GM12878 (cell line): ENCODE data around the gene FOXG1. TPM values are rescaled to one million over a fixed set of nuclear protein-coding genes. Genes with fewer than 3 reads are reported as not detected.

Experiments used
- ATAC-seq: fragments of 200-7000 bp; cut with Tn5 transposase; 3 replicates; pipeline ENCODE4 v1.9.1; 2020; ENCODE audit warnings: mild to moderate bottlenecking, moderate library complexity
- BruUV-seq: library from RNA; stranded (reverse); fragments of 400-500 nt; replicated peaks from 2 replicates; lab custom pipeline; 2021; lab: Mats Ljungman, UMichigan
- CTCF ChIA-PET: fragments of 300-600 bp; sonication (Branson Sonifier 250); formaldehyde crosslinking; extraction: SDS; loops from one replicate; lab custom pipeline; 2021; ENCODE audit warnings: inconsistent platforms; lab: Yijun Ruan, JAX
- POLR2A ChIA-PET: fragments of 350-600 bp; formaldehyde crosslinking; extraction: SDS; loops from one replicate; lab custom pipeline; 2021; ENCODE audit warnings: inconsistent platforms; lab: Charles Lee
- RAD21 ChIA-PET: fragments of 300-600 bp; sonication (Branson Sonifier 250); formaldehyde crosslinking; loops from one replicate; lab custom pipeline; 2023; ENCODE audit warnings: antibody characterized with exemption; ENCODE audit not compliant: unreplicated experiment; lab: Charles Lee
- SMC1A ChIA-PET: fragments of 300-600 bp; sonication (Branson Sonifier 250); formaldehyde crosslinking; loops from one replicate; lab custom pipeline; 2023; ENCODE audit not compliant: unreplicated experiment, uncharacterized antibody; lab: Charles Lee
- DNase-seq: peaks from one replicate; pipeline ENCODE4 v3.0.0-alpha.2; 2011; ENCODE audit warnings: low read depth, low spot score
- FAIRE-seq: peaks from 3 replicates; lab custom pipeline; 2011; peaks lifted over from hg19 to GRCh38; lab: Jason Lieb, UNC
- H2AFZ ChIP-seq: 2 replicates; pipeline ENCODE4 v1.6.0; 2011; ENCODE audit warnings: low read depth, low read length, control low read depth; ENCODE audit not compliant: control insufficient read depth
- H3K27ac ChIP-seq: 2 replicates; pipeline ENCODE4 v1.5.1; 2011; ENCODE audit warnings: control low read depth; ENCODE audit not compliant: control insufficient read depth, insufficient read depth
- H3K27me3 ChIP-seq, 2 experiments: replicated peaks in 1 of 2; 2 replicates each; pipeline versions ENCODE4 v1.6.0 to v1.6.1; 2011; ENCODE audit warnings: low read length in 1 of 2; ENCODE audit not compliant: control insufficient read depth in 2 of 2, insufficient read depth in 2 of 2
- H3K36me3 ChIP-seq, 2 experiments: 2 replicates each; pipeline ENCODE4 v1.5.1; 2011; ENCODE audit warnings: low read length in 1 of 2; ENCODE audit not compliant: control insufficient read depth in 2 of 2, insufficient read depth in 2 of 2
- H3K4me1 ChIP-seq: 2 replicates; pipeline ENCODE4 v1.6.1; 2011; ENCODE audit warnings: mild to moderate bottlenecking, low read length, moderate library complexity, mixed read lengths; ENCODE audit not compliant: control insufficient read depth, insufficient read depth
- H3K4me2 ChIP-seq: 2 replicates; pipeline ENCODE4 v1.6.0; 2011; ENCODE audit warnings: control low read depth; ENCODE audit not compliant: control insufficient read depth, insufficient read depth
- H3K4me3 ChIP-seq: fragments of 200-600 bp; sonication (generic); 2 replicates; pipeline ENCODE4 v1.5.1; 2016
- H3K79me2 ChIP-seq: 2 replicates; pipeline ENCODE4 v1.6.0; 2011; ENCODE audit warnings: low read length; ENCODE audit not compliant: control insufficient read depth, insufficient read depth
- H3K9ac ChIP-seq: 2 replicates; pipeline ENCODE4 v1.8.0; 2011; ENCODE audit warnings: low read length, control low read depth, mixed read lengths; ENCODE audit not compliant: control insufficient read depth, insufficient read depth
- H3K9me3 ChIP-seq: replicated peaks from 3 replicates; pipeline ENCODE4 v1.5.1; 2011; ENCODE audit warnings: mild to moderate bottlenecking, low read length; ENCODE audit not compliant: control insufficient read depth, insufficient read depth
- H4K20me1 ChIP-seq: 2 replicates; pipeline ENCODE4 v1.6.0; 2011; ENCODE audit not compliant: control insufficient read depth, insufficient read depth
- BCLAF1 ChIP-seq: fragments of 450-650 bp; IDR thresholded peaks from 2 replicates; pipeline ENCODE4 v1.6.1; 2017; ENCODE audit warnings: antibody characterized with exemption, mild to moderate bottlenecking, moderate library complexity
- BMI1 ChIP-seq: fragments of 450-650 bp; IDR thresholded peaks from 2 replicates; pipeline ENCODE4 v1.6.1; 2016; ENCODE audit warnings: mild to moderate bottlenecking, moderate library complexity, borderline replicate concordance
- E2F8 ChIP-seq: fragments of 450-650 bp; IDR thresholded peaks from 2 replicates; pipeline ENCODE4 v1.6.1; 2018; ENCODE audit warnings: mild to moderate bottlenecking, low read depth, moderate library complexity; ENCODE audit not compliant: partially characterized antibody
- EGR1 ChIP-seq, 2 experiments: IDR thresholded peaks; 1 replicate in 1 of 2; 2 replicates in 1 of 2; pipeline ENCODE4 v1.6.1; 2011 to 2012; ENCODE audit warnings: low read depth in 2 of 2, low read length in 2 of 2, borderline replicate concordance in 1 of 2, mild to moderate bottlenecking in 1 of 2, moderate library complexity in 1 of 2
- IKZF2 ChIP-seq, 2 experiments: fragments of 450-650 bp; IDR thresholded peaks; 2 replicates each; pipeline ENCODE4 v1.6.1; 2017; ENCODE audit warnings: mild to moderate bottlenecking in 2 of 2, moderate library complexity in 2 of 2
- IRF4 ChIP-seq: IDR thresholded peaks from 2 replicates; pipeline ENCODE4 v1.6.1; 2011; ENCODE audit warnings: low read depth, low read length
- JUNB ChIP-seq: IDR thresholded peaks from 2 replicates; pipeline ENCODE4 v1.6.1; 2016; ENCODE audit warnings: antibody characterized with exemption, mild to moderate bottlenecking
- NFIC ChIP-seq: IDR thresholded peaks from 2 replicates; pipeline ENCODE4 v1.6.1; 2012; ENCODE audit warnings: low read depth, mild to moderate bottlenecking, inconsistent platforms, low read length, moderate library complexity
- NFYA ChIP-seq: IDR thresholded peaks from 2 replicates; pipeline ENCODE4 v1.6.1; 2011; ENCODE audit warnings: low read depth, mild to moderate bottlenecking, low read length, improper control_type of control experiment, borderline replicate concordance
- PAX5 ChIP-seq: IDR thresholded peaks from 2 replicates; pipeline ENCODE4 v1.6.1; 2011; ENCODE audit warnings: low read depth, low read length, borderline replicate concordance
- SMC3 ChIP-seq: IDR thresholded peaks from 2 replicates; pipeline ENCODE4 v1.6.1; 2011; ENCODE audit warnings: low read length, improper control_type of control experiment, borderline replicate concordance
- ZNF207 ChIP-seq: fragments of 450-650 bp; IDR thresholded peaks from 2 replicates; pipeline ENCODE4 v1.6.1; 2014; ENCODE audit warnings: antibody characterized with exemption, mild to moderate bottlenecking, borderline replicate concordance
- ZSCAN29 ChIP-seq: fragments of 450-650 bp; IDR thresholded peaks from 2 replicates; pipeline ENCODE4 v1.6.1; 2017; ENCODE audit warnings: mild to moderate bottlenecking, moderate library complexity
- WGBS: methylation state at CpG from one replicate; pipeline ENCODE4 v1.1.6; 2016; ENCODE audit warnings: low lambda C conversion rate; ENCODE audit not compliant: insufficient replicate concordance, insufficient coverage; ENCODE audit errors: missing lambda C conversion rate; 5-methylcytosine and 5-hydroxymethylcytosine counted together
- in situ Hi-C: fragments of 300-500 bp; cut with MboI; formaldehyde crosslinking; loops from 9 replicates; pipeline ENCODE4 v1.14.3; 2018; ENCODE audit warnings: mixed read lengths
- intact Hi-C: fragments of 100-400 bp; cut with micrococcal nuclease; formaldehyde crosslinking; loops from one replicate; pipeline ENCODE4 v1.14.2; 2022; ENCODE audit not compliant: unreplicated experiment
- polyA plus RNA-seq, 11 experiments: library from polyadenylated mRNA; depleted of rRNA in 4 of 11; unstranded in 6 of 11; stranded (reverse) in 5 of 11; fragments of >200 nt; fragmentation: Nextera tagmentation in 4 of 11; fragmentation: Illumina TruSeq in 1 of 11; extraction: Ambion mirVana in 4 of 11; extraction: Trizol in 1 of 11; gene quantifications; 1 replicate in 1 of 11; 2 replicates in 10 of 11; pipeline versions ENCODE4 v1.2.1 to v1.2.3, GENCODE V29; 2011 to 2016; ENCODE audit warnings: inconsistent platforms in 2 of 11, missing spikeins in 2 of 11, low read depth in 1 of 11
- total RNA-seq, 4 experiments: library from RNA; depleted of rRNA in 3 of 4; stranded (reverse); fragments of >200 nt in 3 of 4; fragmentation: Illumina TruSeq in 1 of 4; extraction: Trizol in 1 of 4; gene quantifications; 2 replicates each; pipeline versions ENCODE4 v1.2.1 to v1.2.3, GENCODE V29; 2013 to 2021

Gene FOXG1
- total and polyA plus RNA-seq, 10 of the 15 experiments (the other 5 are each of a cell fraction or from before 2014, with no cell fraction given), result 0.04 to 0.44 (median 0.06) TPM; not detected in 1

- H2AFZ ChIP-seq, result no peak overlapping the region
- ATAC-seq (no peak), FAIRE-seq (no peak), DNase-seq (no peak)
- no peak overlapping the region for H3K27ac ChIP-seq
- POLR2A ChIA-PET, result no interaction called here
- in situ Hi-C loops (no loop called here), intact Hi-C loops (no loop called here)
- RAD21 ChIA-PET, result no interaction called here
- no peaks in the 10 kb centered on the region for H3K27me3 ChIP-seq
- no peak overlapping the region for H3K4me2 ChIP-seq
- SMC1A ChIA-PET, result no interaction called here
- no peaks in the 10 kb centered on the region for H3K79me2 ChIP-seq
- H3K4me3 ChIP-seq, result no peak overlapping the region
- no peaks in the 10 kb centered on the region for H3K36me3 ChIP-seq
- no peaks in the 10 kb centered on the region for H3K9me3 ChIP-seq
- no peak overlapping the region for H3K9ac ChIP-seq
- BruUV-seq, result no TSS peak
- TF ChIP-seq IRF4, result no peak
- no peak for TF ChIP-seq NFYA
- TF ChIP-seq PAX5, result no peak
- TF ChIP-seq E2F8, result no peak
- no peak for TF ChIP-seq BCLAF1
- no peak for TF ChIP-seq ZSCAN29
- no peak for TF ChIP-seq NFIC
- TF ChIP-seq SMC3, result no peak
- no peak for TF ChIP-seq JUNB
- TF ChIP-seq ZNF207, result no peak
- no peak for TF ChIP-seq BMI1
- TF ChIP-seq EGR1 (IDR thresholded peaks at IDR 0.05; ENCODE audit: borderline replicate concordance in 1 of 2, low read depth in 2 of 2, low read length in 2 of 2), result no peak
- TF ChIP-seq IKZF2 (IDR thresholded peaks at IDR 0.05), result no peak
- no peaks in the 10 kb centered on the region for H3K4me1 ChIP-seq
- no peaks in the 10 kb centered on the region for H4K20me1 ChIP-seq
- CTCF ChIA-PET, result interaction anchor here (1.2 kb wide), 1 partner anchor 9 kb away, joined by 3 read pairs; no protein-coding TSS in a partner anchor
- WGBS, result 0% methylated on average over 1 of the region's 1 CpG
Measured at GRCh38 chr14:28745176-28745575, 21.4 kb upstream of the FOXG1 start.
